ENCODE data around the gene TRAF2.

Gene TRAF2

GRCh38 chr9:136889858-136890257 lies 3.5 kb downstream of the TRAF2 start:
- DNase-seq (ENCODE audit: low read depth in 1 of 2, low spot score in 1 of 2) = no peak
- no peak for TF ChIP-seq JUND (IDR thresholded peaks at IDR 0.05; ENCODE audit: low read depth)
- in situ Hi-C loops (cut with HindIII; ENCODE audit: low pct_unique_long_range_greater_than_20kb, low sequenced_read_pairs) = loop anchor here (10.0 kb wide), 1 partner anchor 45 kb away; no protein-coding TSS in a partner anchor

GRCh38 chr9:136890661-136891060 lies 4.3 kb downstream of the TRAF2 start:
- DNase-seq (ENCODE audit: low read depth in 1 of 2, low spot score in 1 of 2) = no peak
- in situ Hi-C loops (cut with HindIII; ENCODE audit: low pct_unique_long_range_greater_than_20kb, low sequenced_read_pairs) = no loop called here
- TF ChIP-seq JUND (IDR thresholded peaks at IDR 0.05; ENCODE audit: low read depth) = no peak

GRCh38 chr9:136896027-136896426 lies 9.7 kb downstream of the TRAF2 start:
- DNase-seq (ENCODE audit: low read depth in 1 of 2, low spot score in 1 of 2) = no peak
- no peak for TF ChIP-seq JUND (IDR thresholded peaks at IDR 0.05; ENCODE audit: low read depth)
- in situ Hi-C loops (cut with HindIII; ENCODE audit: low pct_unique_long_range_greater_than_20kb, low sequenced_read_pairs) = no loop called here

GRCh38 chr9:136898483-136899100 lies 12.3 kb downstream of the TRAF2 start:
- in situ Hi-C loops (cut with HindIII; ENCODE audit: low pct_unique_long_range_greater_than_20kb, low sequenced_read_pairs) = no loop called here
- no peak for TF ChIP-seq JUND (IDR thresholded peaks at IDR 0.05; ENCODE audit: low read depth)
- peak in 1 of 2 experiments; percentile 19 for DNase-seq (ENCODE audit: low read depth in 1 of 2, low spot score in 1 of 2)

GRCh38 chr9:136899196-136899595 lies 12.9 kb downstream of the TRAF2 start:
- no peak for TF ChIP-seq JUND (IDR thresholded peaks at IDR 0.05; ENCODE audit: low read depth)
- peak in 1 of 2 experiments; percentile 48 for DNase-seq (ENCODE audit: low read depth in 1 of 2, low spot score in 1 of 2)
- in situ Hi-C loops (cut with HindIII; ENCODE audit: low pct_unique_long_range_greater_than_20kb, low sequenced_read_pairs) = no loop called here

- in situ Hi-C loops (cut with HindIII; ENCODE audit: low pct_unique_long_range_greater_than_20kb, low sequenced_read_pairs) = no loop called here
- DNase-seq (ENCODE audit: low read depth in 1 of 2, low spot score in 1 of 2) = no peak
- no peak for TF ChIP-seq JUND (IDR thresholded peaks at IDR 0.05; ENCODE audit: low read depth)
Observed at GRCh38 chr9:136900556-136900955, 14.2 kb downstream of the TRAF2 start.

- peak; percentile 41 to 46 for DNase-seq (ENCODE audit: low read depth in 1 of 2, low spot score in 1 of 2)
- in situ Hi-C loops (cut with HindIII; ENCODE audit: low pct_unique_long_range_greater_than_20kb, low sequenced_read_pairs) = no loop called here
- TF ChIP-seq JUND (IDR thresholded peaks at IDR 0.05; ENCODE audit: low read depth) = no peak
Observed at GRCh38 chr9:136900988-136901515, 14.7 kb downstream of the TRAF2 start.

- peak; percentile 65 to 66 for DNase-seq (ENCODE audit: low read depth in 1 of 2, low spot score in 1 of 2)
- in situ Hi-C loops (cut with HindIII; ENCODE audit: low pct_unique_long_range_greater_than_20kb, low sequenced_read_pairs) = no loop called here
Observed at GRCh38 chr9:136901516-136902258, 15.4 kb downstream of the TRAF2 start.

GRCh38 chr9:136902259-136902821 lies 16.0 kb downstream of the TRAF2 start:
- DNase-seq (ENCODE audit: low read depth in 1 of 2, low spot score in 1 of 2) = peak; percentile 90 to 97
- TF ChIP-seq JUND (IDR thresholded peaks at IDR 0.05; ENCODE audit: low read depth) = no peak
- in situ Hi-C loops (cut with HindIII; ENCODE audit: low pct_unique_long_range_greater_than_20kb, low sequenced_read_pairs) = no loop called here

More at GRCh38 chr9:136901516-136902258, 15.4 kb downstream of the TRAF2 start:
- TF ChIP-seq JUND (IDR thresholded peaks at IDR 0.05; ENCODE audit: low read depth) = no peak

GRCh38 chr9:136903041-136903554 lies 16.8 kb downstream of the TRAF2 start:
- TF ChIP-seq JUND (IDR thresholded peaks at IDR 0.05; ENCODE audit: low read depth) = no peak
- DNase-seq (ENCODE audit: low read depth in 1 of 2, low spot score in 1 of 2) = no peak
- in situ Hi-C loops (cut with HindIII; ENCODE audit: low pct_unique_long_range_greater_than_20kb, low sequenced_read_pairs) = no loop called here

GRCh38 chr9:136906266-136906665 lies 19.9 kb downstream of the TRAF2 start:
- DNase-seq (ENCODE audit: low read depth in 1 of 2, low spot score in 1 of 2) = no peak
- TF ChIP-seq JUND (IDR thresholded peaks at IDR 0.05; ENCODE audit: low read depth) = no peak
- in situ Hi-C loops (cut with HindIII; ENCODE audit: low pct_unique_long_range_greater_than_20kb, low sequenced_read_pairs) = no loop called here

GRCh38 chr9:136907011-136907914 lies 20.9 kb downstream of the TRAF2 start:
- in situ Hi-C loops (cut with HindIII; ENCODE audit: low pct_unique_long_range_greater_than_20kb, low sequenced_read_pairs) = no loop called here
- no peak for TF ChIP-seq JUND (IDR thresholded peaks at IDR 0.05; ENCODE audit: low read depth)

More at GRCh38 chr9:136907011-136907914, 20.9 kb downstream of the TRAF2 start:
- no peak for DNase-seq (ENCODE audit: low read depth in 1 of 2, low spot score in 1 of 2)

Data from T47D (cell line).